ENCODE measurements around the gene SAMD4B. TPM values are rescaled to one million over a fixed set of nuclear protein-coding genes. Genes with fewer than 3 reads are reported as not detected.

The SAMD4B gene
- total and polyA plus RNA-seq, 2 donors (not counting 1 experiment from before 2014, with no cell fraction given) = 33.0 to 39.1 TPM

DNA sequence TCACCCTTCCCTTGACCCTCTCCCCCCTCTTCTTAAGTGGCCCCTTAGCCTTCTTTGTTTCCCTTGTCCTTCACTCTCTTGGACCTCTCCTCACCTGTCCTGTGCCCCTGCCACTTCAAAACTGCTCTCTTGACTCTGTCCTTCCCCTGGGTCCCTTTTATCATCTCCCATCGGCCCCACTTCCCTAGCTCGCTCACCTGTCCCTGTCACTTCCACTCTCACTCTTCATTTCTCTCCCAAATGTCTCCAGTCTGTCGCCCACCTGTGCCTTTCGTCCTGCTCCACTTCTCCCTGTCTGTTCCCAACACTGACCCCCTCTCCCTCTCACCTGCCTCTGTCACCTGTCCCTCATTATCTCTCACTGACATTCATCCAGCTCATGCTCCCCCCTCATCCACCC is 45.3 kb upstream of the SAMD4B start:
- Histone ChIP-seq H2AFZ (ENCODE audit: low read length) (no peak overlapping the region), H3K79me2 (ENCODE audit: control insufficient read depth, insufficient read depth, low read length) (no peaks in the 10 kb centered on the region), H3K27ac (ENCODE audit: insufficient read depth, low read length) (no peak overlapping the region), H3K9ac (ENCODE audit: insufficient read depth, low read length) (no peak overlapping the region), H3K36me3 (ENCODE audit: control insufficient read depth, insufficient read depth, low read length) (no peaks in the 10 kb centered on the region), H3K4me2 (ENCODE audit: extremely low read depth, insufficient read depth, low read length) (no peak overlapping the region), H3K27me3 (ENCODE audit: control insufficient read depth, insufficient read depth, low read length) (no peaks in the 10 kb centered on the region), H3K4me1 (ENCODE audit: control insufficient read depth, extremely low read depth, insufficient read depth, low read length) (no peaks in the 10 kb centered on the region), H4K20me1 (ENCODE audit: control insufficient read depth, extremely low read depth, insufficient read depth, low read length) (no peaks in the 10 kb centered on the region), H3K4me3 (replicated peaks in 1 of 4; ENCODE audit: control extremely low read depth in 1 of 4, insufficient read depth in 1 of 4, low read depth in 3 of 4, low read length in 4 of 4) (no peak overlapping the region), H3K9me3 (ENCODE audit: control insufficient read depth, insufficient read depth, low read depth, low read length) (no peaks in the 10 kb centered on the region)
- TF ChIP-seq, protein P1, sequence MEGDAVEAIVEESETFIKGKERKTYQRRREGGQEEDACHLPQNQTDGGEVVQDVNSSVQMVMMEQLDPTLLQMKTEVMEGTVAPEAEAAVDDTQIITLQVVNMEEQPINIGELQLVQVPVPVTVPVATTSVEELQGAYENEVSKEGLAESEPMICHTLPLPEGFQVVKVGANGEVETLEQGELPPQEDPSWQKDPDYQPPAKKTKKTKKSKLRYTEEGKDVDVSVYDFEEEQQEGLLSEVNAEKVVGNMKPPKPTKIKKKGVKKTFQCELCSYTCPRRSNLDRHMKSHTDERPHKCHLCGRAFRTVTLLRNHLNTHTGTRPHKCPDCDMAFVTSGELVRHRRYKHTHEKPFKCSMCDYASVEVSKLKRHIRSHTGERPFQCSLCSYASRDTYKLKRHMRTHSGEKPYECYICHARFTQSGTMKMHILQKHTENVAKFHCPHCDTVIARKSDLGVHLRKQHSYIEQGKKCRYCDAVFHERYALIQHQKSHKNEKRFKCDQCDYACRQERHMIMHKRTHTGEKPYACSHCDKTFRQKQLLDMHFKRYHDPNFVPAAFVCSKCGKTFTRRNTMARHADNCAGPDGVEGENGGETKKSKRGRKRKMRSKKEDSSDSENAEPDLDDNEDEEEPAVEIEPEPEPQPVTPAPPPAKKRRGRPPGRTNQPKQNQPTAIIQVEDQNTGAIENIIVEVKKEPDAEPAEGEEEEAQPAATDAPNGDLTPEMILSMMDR (conservative IDR thresholded peaks at IDR 0.05 in 1 of 2, IDR thresholded peaks at IDR 0.05 in 1 of 2; ENCODE audit: low read depth in 1 of 2, low read length in 2 of 2) = no peak
- TF ChIP-seq EZH2 (IDR thresholded peaks at IDR 0.05; ENCODE audit: low read length, missing control alignments) = no peak
- no peak for DNase-seq (ENCODE audit: low read depth in 2 of 2)

- Histone ChIP-seq H3K27ac (ENCODE audit: insufficient read depth, low read length) (no peak overlapping the region), H3K36me3 (ENCODE audit: control insufficient read depth, insufficient read depth, low read length) (no peaks in the 10 kb centered on the region), H3K27me3 (ENCODE audit: control insufficient read depth, insufficient read depth, low read length) (no peaks in the 10 kb centered on the region), H3K4me1 (ENCODE audit: control insufficient read depth, extremely low read depth, insufficient read depth, low read length) (no peaks in the 10 kb centered on the region), H3K9ac (ENCODE audit: insufficient read depth, low read length) (no peak overlapping the region), H3K79me2 (ENCODE audit: control insufficient read depth, insufficient read depth, low read length) (no peaks in the 10 kb centered on the region), H3K9me3 (ENCODE audit: control insufficient read depth, insufficient read depth, low read depth, low read length) (no peaks in the 10 kb centered on the region), H2AFZ (ENCODE audit: low read length) (no peak overlapping the region), H3K4me3 (replicated peaks in 1 of 4; ENCODE audit: control extremely low read depth in 1 of 4, insufficient read depth in 1 of 4, low read depth in 3 of 4, low read length in 4 of 4) (no peak overlapping the region), H4K20me1 (ENCODE audit: control insufficient read depth, extremely low read depth, insufficient read depth, low read length) (no peaks in the 10 kb centered on the region), H3K4me2 (ENCODE audit: extremely low read depth, insufficient read depth, low read length) (no peak overlapping the region)
- DNase-seq (ENCODE audit: low read depth in 2 of 2) = no peak
- TF ChIP-seq, protein P1 (conservative IDR thresholded peaks at IDR 0.05 in 1 of 2, IDR thresholded peaks at IDR 0.05 in 1 of 2; ENCODE audit: low read depth in 1 of 2, low read length in 2 of 2) = no peak
- no peak for TF ChIP-seq EZH2 (IDR thresholded peaks at IDR 0.05; ENCODE audit: low read length, missing control alignments)
Measured at GRCh38 chr19:39297931-39298634, 44.1 kb upstream of the SAMD4B start.

DNA sequence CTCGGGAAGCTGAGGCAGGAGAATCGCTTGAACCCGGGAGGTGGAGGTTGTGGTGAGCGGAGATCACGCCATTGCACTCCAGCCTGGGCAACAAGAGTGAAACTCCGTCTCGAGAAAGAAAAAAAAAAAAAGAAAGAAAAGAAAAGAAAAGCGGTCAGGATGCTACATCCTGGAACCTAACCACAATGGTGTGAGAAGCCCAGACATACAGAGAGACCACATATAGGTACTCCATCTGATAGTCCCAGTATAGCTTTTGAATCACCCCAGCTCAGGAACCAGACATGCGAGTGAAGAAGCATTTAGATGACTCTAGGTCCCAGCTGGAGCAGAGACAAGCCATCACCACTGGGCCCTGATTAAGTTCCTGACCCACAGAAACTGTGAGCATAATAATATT is 42.8 kb upstream of the SAMD4B start:
- Histone ChIP-seq H3K79me2 (ENCODE audit: control insufficient read depth, insufficient read depth, low read length) (no peaks in the 10 kb centered on the region), H4K20me1 (ENCODE audit: control insufficient read depth, extremely low read depth, insufficient read depth, low read length) (no peaks in the 10 kb centered on the region), H3K4me2 (ENCODE audit: extremely low read depth, insufficient read depth, low read length) (no peak overlapping the region), H2AFZ (ENCODE audit: low read length) (no peak overlapping the region), H3K9me3 (ENCODE audit: control insufficient read depth, insufficient read depth, low read depth, low read length) (no peaks in the 10 kb centered on the region), H3K27ac (ENCODE audit: insufficient read depth, low read length) (no peak overlapping the region), H3K4me3 (replicated peaks in 1 of 4; ENCODE audit: control extremely low read depth in 1 of 4, insufficient read depth in 1 of 4, low read depth in 3 of 4, low read length in 4 of 4) (no peak overlapping the region), H3K36me3 (ENCODE audit: control insufficient read depth, insufficient read depth, low read length) (no peaks in the 10 kb centered on the region), H3K27me3 (ENCODE audit: control insufficient read depth, insufficient read depth, low read length) (peaks cover 3% of the 10 kb centered on the region), H3K9ac (ENCODE audit: insufficient read depth, low read length) (no peak overlapping the region), H3K4me1 (ENCODE audit: control insufficient read depth, extremely low read depth, insufficient read depth, low read length) (no peaks in the 10 kb centered on the region)
- DNase-seq (ENCODE audit: low read depth in 2 of 2) = no peak
- TF ChIP-seq EZH2 (IDR thresholded peaks at IDR 0.05; ENCODE audit: low read length, missing control alignments) = no peak
- TF ChIP-seq, protein P1 (conservative IDR thresholded peaks at IDR 0.05 in 1 of 2, IDR thresholded peaks at IDR 0.05 in 1 of 2; ENCODE audit: low read depth in 1 of 2, low read length in 2 of 2) = no peak

All from fibroblast of lung (primary cell).